Transverse colon (tissue), 4 donors: Measurements from ENCODE around the gene LIPF. TPM values are rescaled to one million over a fixed set of nuclear protein-coding genes. Genes with fewer than 3 reads are reported as not detected.

Source experiments
- DNase-seq: peaks from one replicate; pipeline ENCODE4 v3.0.0-alpha.2; 2019
- H3K27ac ChIP-seq, 4 donors: fragments of 200-600 bp; sonication (generic); 2 replicates each; pipeline ENCODE4 v1.5.1; 2016 to 2018; ENCODE audit warnings: inconsistent platforms in 4 of 4
- H3K27me3 ChIP-seq: fragments of 200-600 bp; sonication (generic); 2 replicates; pipeline ENCODE4 v1.5.1; 2017; ENCODE audit warnings: inconsistent platforms
- H3K36me3 ChIP-seq, 4 donors: fragments of 200-600 bp; sonication (generic); 2 replicates each; pipeline ENCODE4 v1.5.1; 2017 to 2019; ENCODE audit warnings: inconsistent platforms in 4 of 4
- H3K4me1 ChIP-seq, 4 donors: fragments of 200-600 bp; sonication (generic); 2 replicates each; pipeline ENCODE4 v1.5.1; 2017 to 2020; ENCODE audit warnings: inconsistent platforms in 4 of 4
- H3K4me3 ChIP-seq, 4 donors: fragments of 200-600 bp; sonication (generic); 1 replicate in 1 of 4; 2 replicates in 3 of 4; pipeline versions ENCODE4 v1.5.1 to v1.6.1; 2017 to 2019; ENCODE audit warnings: inconsistent platforms in 4 of 4
- H3K9me3 ChIP-seq, 2 donors: fragments of 200-600 bp; sonication (generic); 2 replicates each; pipeline ENCODE4 v1.5.1; 2017 to 2019; ENCODE audit warnings: inconsistent platforms in 2 of 2
- CTCF ChIP-seq, 5 experiments: fragments of 200-600 bp in 3 of 5; fragments of 450-650 bp in 2 of 5; sonication (generic) in 3 of 5; IDR thresholded peaks; 1 replicate in 2 of 5; 2 replicates in 3 of 5; pipeline ENCODE4 v1.5.1; 2016 to 2017; ENCODE audit warnings: antibody characterized with exemption in 5 of 5, inconsistent platforms in 3 of 5, mild to moderate bottlenecking in 2 of 5, moderate library complexity in 1 of 5
- EP300 ChIP-seq: sonication (generic); formaldehyde crosslinking; IDR thresholded peaks from one replicate; pipeline ENCODE4 v1.6.1; 2017; ENCODE audit warnings: antibody characterized with exemption, low read depth
- POLR2A ChIP-seq: fragments of 450-650 bp; IDR thresholded peaks from one replicate; pipeline ENCODE4 v1.6.1; 2016; ENCODE audit warnings: antibody characterized with exemption, mild to moderate bottlenecking, moderate library complexity
- POLR2AphosphoS5 ChIP-seq, 3 donors: sonication (generic); formaldehyde crosslinking; IDR thresholded peaks; one replicate each; pipeline ENCODE4 v1.6.1; 2016; ENCODE audit warnings: antibody characterized with exemption in 3 of 3
- WGBS, 2 donors: methylation state at CpG; one replicate each; pipeline ENCODE4 v1.1.5; 2018; ENCODE audit warnings: low coverage in 1 of 2; 5-methylcytosine and 5-hydroxymethylcytosine counted together
- in situ Hi-C, 4 donors: fragments of 200-750 bp; cut with MboI; loops; one replicate each; pipeline versions ENCODE4 v1.15.0 to v1.15.1; 2017; ENCODE audit warnings: low sequenced_read_pairs in 3 of 4, low pct_ligation_motif_present in 1 of 4, low pct_unique_long_range_greater_than_20kb in 1 of 4
- intact Hi-C: fragments of 100-400 bp; cut with DNase I; formaldehyde crosslinking; loops from one replicate; pipeline ENCODE4 v1.15.1; 2023; ENCODE audit warnings: low total_unique reads
- total RNA-seq, 4 donors: library from RNA; depleted of rRNA; stranded (reverse); fragments of >200 nt; gene quantifications; one replicate each; pipeline ENCODE4 v1.1.0, GENCODE V29; 2016

The LIPF gene
- total RNA-seq, 4 donors from 2014 or later, result not detected

GRCh38 chr10:88687853-88688467, 23.7 kb downstream of the LIPF start:
- H3K4me1 ChIP-seq, result no peaks in the 10 kb centered on the region
- peaks cover 3% of the 10 kb centered on the region for H3K27me3 ChIP-seq
- peak; percentile 60 to 72 (median 65) for TF ChIP-seq CTCF (IDR thresholded peaks at IDR 0.05)
- TF ChIP-seq POLR2AphosphoS5 (IDR thresholded peaks at IDR 0.05), result no peak
- TF ChIP-seq POLR2A, result no peak
- no peak for TF ChIP-seq EP300
- no peak overlapping the region for H3K27ac ChIP-seq
- no peak overlapping the region for H3K4me3 ChIP-seq
- in situ Hi-C loops (loop anchor here in 2 of 4 donors (10.0 kb wide), 1 partner anchor 127 kb away; no protein-coding TSS in a partner anchor), intact Hi-C loops (no loop called here)
- no peak for DNase-seq
- no peaks in the 10 kb centered on the region for H3K36me3 ChIP-seq
- H3K9me3 ChIP-seq, result no peaks in the 10 kb centered on the region

GRCh38 chr10:88689366-88689765, 25.1 kb downstream of the LIPF start:
- DNase-seq, result no peak
- Histone ChIP-seq H3K4me3 (no peak overlapping the region), H3K9me3 (no peaks in the 10 kb centered on the region), H3K27ac (no peak overlapping the region), H3K36me3 (no peaks in the 10 kb centered on the region), H3K4me1 (no peaks in the 10 kb centered on the region), H3K27me3 (no peaks in the 10 kb centered on the region)
- no peak for TF ChIP-seq EP300
- no peak for TF ChIP-seq POLR2A
- TF ChIP-seq CTCF (IDR thresholded peaks at IDR 0.05), result no peak
- no peak for TF ChIP-seq POLR2AphosphoS5 (IDR thresholded peaks at IDR 0.05)
- in situ Hi-C loops (loop anchor here in 2 of 4 donors (10.0 kb wide), 1 partner anchor 125 kb away; no protein-coding TSS in a partner anchor), intact Hi-C loops (no loop called here)
- 82% methylated on average over 6 of the region's 6 CpGs; no CpG with 5 or more reads in 1 of the 2 donors for WGBS, 2 donors

GRCh38 chr10:88693392-88694020, 29.3 kb downstream of the LIPF start:
- in situ Hi-C loops, result no loop called here
- WGBS, 2 donors, result 34 to 61% methylated on average over 2 to 4 of the region's 4 CpGs
- Histone ChIP-seq H3K36me3 (no peaks in the 10 kb centered on the region), H3K9me3 (no peaks in the 10 kb centered on the region), H3K27me3 (no peaks in the 10 kb centered on the region), H3K4me3 (no peak overlapping the region), H3K27ac (no peak overlapping the region), H3K4me1 (no peaks in the 10 kb centered on the region)
- TF ChIP-seq EP300 (no peak), CTCF (IDR thresholded peaks at IDR 0.05) (no peak), POLR2AphosphoS5 (IDR thresholded peaks at IDR 0.05) (no peak), POLR2A (no peak)
- intact Hi-C loops, result no loop called here
- no peak for DNase-seq

GRCh38 chr10:88702848-88703597, 38.8 kb downstream of the LIPF start:
- WGBS, 2 donors, result 33 to 52% methylated on average over 4 of the region's 4 CpGs
- Histone ChIP-seq H3K9me3 (no peaks in the 10 kb centered on the region), H3K4me1 (peaks cover 0 to 16% (median 2%) of the 10 kb centered on the region in 4 donors), H3K27ac (peak overlapping the region in 3 of 4 donors; percentile 44 to 53 (median 52)), H3K4me3 (no peak overlapping the region), H3K36me3 (no peaks in the 10 kb centered on the region), H3K27me3 (no peaks in the 10 kb centered on the region)
- intact Hi-C loops (no loop called here), in situ Hi-C loops (no loop called here)
- TF ChIP-seq CTCF (IDR thresholded peaks at IDR 0.05), result no peak
- TF ChIP-seq POLR2A, result no peak
- peak in 2 of 3 donors; percentile 71 to 76 for TF ChIP-seq POLR2AphosphoS5 (IDR thresholded peaks at IDR 0.05)
- no peak for TF ChIP-seq EP300
- DNase-seq, result peak; percentile 68
